Measurements from ENCODE around the gene RELB.

The RELB gene

DNA sequence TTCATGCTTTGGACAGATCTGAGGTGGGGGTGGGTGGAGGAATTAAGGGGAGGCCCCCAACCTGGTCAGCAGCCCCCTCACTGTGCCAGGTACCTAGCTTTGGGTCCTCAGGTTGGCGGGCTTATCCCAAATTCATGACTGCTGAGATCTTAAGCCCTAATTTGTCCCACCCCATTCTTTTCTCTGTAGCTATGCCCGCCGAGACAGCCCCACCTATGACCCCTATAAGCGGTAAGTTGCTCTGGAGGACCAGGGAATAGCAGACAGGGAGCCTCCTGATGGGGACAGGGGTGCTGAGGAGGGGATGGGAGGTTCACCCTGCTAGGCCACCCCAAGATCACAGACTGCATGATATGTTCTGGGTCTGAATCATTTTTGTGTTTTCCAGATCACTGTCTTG lies 60.7 kb downstream of the RELB start:
- no peak for DNase-seq

DNA sequence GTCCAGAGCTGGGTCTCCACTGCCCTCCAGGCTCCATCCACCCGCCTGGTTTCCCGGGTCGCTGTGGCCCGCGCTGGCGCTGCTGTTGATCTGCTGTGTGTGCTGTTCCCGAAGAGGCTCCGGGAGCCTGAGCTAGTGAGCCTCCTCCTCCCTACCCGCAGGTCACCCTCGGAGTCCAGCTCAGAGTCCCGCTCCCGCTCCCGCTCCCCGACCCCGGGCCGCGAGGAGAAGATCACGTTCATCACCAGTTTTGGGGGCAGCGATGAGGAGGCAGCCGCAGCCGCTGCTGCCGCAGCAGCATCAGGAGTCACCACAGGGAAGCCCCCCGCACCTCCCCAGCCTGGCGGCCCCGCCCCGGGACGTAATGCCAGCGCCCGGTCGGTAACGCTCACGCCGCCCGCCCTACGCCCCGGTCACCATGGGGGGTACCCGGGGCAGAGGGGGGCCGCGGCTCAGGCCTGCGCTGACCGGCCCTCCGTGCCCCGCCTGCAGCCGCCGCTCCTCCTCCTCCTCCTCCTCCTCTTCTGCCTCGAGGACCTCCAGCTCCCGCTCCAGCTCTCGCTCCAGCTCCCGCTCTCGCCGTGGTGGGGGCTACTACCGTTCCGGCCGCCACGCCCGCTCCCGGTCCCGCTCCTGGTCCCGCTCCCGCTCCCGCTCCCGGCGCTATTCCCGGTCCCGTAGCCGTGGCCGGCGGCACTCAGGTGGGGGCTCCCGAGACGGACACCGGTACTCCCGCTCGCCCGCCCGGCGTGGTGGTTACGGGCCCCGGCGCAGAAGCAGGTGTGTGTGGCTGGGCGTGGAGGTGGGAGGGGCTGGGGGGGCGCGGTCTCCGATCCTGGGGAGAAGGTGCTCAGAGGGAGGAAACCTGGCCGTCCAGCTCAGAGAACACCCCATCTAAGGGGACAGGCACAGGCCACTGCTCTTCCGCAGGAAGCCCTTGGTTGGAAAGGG lies 62.9 kb downstream of the RELB start:
- DNase-seq: no peak

DNA sequence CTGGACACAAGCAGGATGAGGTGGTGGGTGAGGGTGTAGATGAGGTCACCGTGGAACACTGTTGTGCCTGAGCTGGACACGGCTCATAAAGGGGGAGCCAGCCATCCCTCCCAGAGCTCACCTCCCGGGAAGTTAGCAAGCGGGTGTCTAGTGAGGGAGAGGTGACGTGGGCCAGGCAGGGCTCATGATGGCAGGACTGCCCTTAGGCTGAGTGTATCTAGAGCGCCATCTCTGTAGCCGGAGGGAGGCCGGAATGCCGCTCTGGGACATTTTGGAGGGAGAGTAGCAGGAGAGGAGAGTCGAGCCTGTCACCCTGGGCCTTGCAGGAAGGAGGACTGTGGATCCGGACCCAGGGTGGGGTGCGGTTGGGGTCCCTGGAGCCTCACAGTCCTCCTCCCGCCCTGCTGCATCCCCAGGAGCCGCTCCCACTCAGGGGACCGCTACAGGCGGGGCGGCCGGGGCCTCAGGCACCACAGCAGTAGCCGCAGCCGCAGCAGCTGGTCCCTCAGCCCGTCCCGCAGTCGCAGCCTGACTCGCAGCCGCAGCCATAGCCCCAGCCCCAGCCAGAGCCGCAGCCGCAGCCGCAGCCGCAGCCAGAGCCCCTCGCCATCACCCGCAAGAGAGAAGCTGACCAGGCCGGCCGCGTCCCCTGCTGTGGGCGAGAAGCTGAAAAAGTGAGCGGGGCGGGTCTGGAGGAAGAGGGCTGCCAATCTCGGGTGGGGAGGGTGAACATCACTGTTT lies 65.8 kb downstream of the RELB start:
- no peak for DNase-seq

DNA sequence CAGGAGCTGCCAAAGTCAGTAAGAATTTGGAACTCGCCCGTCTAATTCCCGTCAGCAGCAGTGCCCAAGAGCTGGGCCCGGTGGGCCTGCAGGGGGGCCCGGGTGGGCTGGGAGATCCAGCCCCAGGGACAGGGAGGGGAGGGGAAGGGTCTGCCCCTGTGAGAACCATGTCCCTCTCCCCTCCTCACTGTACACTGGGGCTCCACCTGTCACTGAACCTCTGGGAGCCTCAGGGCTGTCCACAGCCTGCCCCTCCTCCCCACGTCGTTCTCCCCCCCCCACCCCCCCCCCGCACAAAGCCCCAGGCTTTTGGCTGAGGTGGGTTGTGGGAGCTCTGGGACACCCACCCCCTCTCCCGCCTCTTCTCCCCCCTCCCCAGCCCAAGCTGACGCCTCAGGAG lies 66.8 kb downstream of the RELB start:
- DNase-seq: no peak

DNA sequence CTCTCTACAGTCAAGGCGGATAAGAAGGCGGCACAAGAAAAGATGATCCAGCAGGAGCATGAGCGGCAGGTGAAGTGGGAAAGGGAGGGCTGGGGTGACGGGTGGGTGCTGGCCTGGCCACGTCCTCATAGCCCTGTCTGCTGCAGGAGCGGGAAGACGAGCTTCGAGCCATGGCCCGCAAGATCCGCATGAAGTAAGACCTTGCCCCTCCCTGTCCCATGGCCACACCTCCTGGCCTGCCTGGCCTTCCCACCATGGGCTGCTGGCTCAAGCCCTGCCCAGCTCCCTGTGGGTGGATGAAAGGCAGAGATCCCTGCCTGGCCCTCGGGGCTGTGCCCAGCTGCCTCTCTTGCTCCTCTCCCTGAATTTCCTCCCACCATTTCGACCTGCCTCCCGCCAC lies 67.8 kb downstream of the RELB start:
- peak; percentile 31 for DNase-seq

DNA sequence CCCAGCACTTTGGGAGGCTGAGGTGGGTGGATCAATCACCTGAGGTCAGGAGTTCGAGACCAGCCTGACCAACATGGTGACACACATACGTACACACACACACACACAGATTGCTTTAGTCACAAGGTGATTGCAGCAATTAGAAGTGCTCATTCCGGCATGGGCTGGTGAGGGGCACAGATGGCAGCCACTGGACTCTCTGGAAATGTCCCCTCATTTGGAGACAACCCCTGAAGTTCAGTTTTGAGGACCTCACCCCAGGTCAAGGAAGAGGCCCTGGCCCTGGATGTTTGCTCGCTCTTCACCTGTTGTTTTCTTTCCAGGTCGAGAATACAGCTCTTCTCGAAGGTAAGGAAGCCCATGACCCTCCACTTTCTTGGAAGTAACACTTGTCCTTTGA lies 69.0 kb downstream of the RELB start:
- DNase-seq: no peak

DNA sequence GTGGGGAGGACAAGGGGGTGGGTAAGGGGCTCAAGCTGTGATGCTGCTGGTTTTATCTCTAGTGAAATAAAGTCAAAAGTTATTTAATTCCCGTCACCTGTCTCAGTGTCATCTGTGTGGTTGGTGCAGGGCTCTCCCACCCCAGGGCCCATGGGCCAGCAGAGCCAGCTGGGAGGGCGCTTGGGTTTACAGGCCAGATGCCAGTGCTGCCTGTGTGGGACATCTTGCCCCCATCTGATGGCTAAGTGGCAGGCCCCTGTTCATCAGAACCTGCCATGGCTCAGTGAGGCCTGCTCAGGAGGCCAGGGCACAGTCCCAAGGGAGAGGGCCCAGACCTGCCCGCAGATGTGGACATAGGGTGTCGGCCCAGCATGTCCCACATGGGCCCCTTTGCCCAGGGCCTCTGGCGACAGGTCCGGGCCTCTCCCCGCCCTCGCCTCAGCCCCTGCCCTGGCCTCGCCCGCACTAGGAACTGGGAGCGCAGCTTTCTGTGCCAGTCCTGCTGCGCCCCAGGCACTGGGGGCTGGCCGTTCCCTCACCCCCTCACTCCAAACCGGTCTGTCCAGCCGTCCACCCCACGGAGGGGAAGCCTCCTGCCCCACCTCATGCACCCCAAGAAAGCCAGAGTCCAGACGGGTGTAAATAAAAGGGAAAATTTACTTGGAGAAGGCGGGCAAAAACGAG lies 69.7 kb downstream of the RELB start:
- DNase-seq: no peak

DNA sequence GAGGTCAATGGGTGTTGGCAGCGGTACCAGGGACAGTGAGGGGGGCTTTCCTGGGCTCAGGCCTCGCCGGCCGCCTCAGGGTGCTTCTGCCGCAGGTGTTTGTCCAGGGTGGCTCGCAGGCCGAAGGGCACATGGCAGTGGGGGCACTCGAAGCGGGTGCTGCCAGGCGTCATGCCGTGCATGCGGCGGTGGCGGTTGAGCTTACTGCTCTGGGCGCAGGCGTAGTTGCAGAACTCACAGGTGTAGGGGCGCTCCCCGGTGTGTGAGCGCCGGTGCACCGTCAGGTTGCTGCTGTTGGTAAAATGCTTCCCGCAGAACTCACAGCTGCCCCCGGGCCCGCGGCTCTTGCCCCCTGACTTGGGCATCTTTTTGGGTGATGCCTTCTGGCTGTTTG lies 70.3 kb downstream of the RELB start:
- no peak for DNase-seq

DNA sequence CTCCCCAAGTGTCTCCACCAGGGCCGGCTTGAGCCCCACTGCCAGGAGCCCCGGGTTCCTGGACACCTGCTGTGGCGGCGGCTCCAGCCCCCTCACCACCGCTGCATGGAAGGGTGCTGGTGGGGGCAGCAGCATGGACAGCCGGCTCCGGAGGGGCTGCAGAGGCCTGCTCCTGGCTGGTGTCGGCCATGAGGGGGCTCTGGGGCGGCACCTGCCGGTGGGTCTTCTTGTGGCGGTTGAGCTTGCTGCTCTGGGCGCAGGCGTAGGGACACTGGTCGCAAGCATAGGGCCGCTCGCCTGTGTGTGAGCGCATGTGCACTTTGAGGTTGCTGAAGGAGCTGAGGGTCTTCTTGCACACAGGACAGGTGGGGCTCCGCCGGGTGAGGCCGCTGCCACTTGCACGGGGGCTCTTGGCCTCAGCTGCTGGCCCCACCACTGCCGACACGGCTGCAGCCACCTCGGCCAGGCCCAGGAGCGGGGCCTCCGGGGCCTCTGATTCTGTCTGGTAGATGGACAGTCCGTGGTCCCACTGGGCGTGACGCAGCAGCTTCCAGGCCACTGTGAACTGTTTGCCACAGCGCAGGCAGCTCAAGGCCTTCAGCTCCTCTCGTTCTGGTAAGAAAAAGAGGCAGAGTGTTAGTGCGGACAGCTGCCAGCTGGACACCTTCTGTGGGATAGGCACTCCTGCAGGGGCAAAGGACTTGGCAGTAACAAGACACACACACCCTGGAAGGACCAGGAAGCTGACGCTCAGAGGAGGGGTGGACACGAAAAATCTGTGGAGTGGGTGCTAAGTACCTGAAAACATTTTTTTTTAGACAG lies 70.9 kb downstream of the RELB start:
- no peak for DNase-seq

DNA sequence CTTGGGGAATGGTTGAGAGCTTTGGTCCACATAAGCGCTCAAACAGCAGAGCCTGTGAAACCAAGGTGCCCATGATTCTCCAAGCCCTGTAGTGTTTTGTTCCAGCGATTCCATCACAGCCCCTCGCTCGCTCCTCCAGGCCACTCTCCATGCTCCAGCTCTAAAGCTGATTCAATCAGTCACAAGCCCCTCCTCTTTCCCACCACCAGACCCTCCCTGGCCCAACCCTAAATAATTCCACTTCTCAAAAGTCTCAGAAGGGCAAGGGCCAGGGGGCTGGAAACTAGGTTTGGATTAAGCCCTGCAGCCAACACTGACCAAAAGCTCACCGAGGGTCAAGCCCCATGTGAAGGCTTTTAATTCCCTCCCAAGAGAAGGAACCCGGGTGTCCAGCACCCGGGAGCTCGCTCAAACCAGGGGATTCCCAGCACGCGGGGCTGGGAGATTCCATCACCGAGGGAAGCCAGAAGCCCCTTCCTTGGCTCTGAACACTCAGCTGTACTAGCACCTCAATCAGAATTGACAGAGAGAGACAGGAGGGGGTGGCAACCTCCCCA lies 73.6 kb downstream of the RELB start:
- DNase-seq: no peak

DNA sequence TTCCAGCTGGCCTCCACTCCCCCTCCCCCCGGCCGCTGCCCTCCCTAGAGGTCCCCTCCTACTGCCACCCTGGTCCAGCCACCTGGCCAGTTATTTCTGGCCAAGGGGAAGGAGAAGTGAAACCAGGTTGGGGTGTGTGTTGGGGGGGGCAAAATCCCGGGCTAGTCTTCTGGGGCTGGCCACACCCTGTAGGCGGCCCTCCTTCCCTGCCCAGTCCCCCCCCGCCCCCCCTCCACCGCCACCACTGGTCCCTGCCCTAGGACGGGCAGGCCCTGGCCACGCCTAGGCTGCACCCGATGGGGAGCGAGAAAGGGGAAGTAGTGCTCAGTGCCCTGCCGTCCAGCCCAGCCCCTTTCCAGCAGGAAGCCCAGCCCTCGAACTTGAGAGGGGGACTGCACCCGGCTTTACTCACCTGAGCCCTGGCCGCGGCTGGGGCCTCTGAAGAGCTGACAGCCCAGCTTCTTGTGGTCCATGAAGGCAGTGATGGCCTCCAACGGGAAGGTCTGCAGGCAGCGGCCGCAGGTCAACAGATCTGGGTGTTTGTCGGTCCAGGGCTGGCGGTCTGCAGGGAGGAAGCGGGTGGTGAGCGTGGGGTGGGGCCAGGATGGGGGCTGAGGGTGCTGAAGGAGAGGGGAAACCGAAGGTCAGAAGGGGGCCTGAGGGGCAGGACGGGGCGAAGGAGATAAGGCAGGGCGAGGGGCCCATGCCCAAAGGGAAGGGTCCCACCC lies 74.2 kb downstream of the RELB start:
- DNase-seq: peak; percentile 98

DNA sequence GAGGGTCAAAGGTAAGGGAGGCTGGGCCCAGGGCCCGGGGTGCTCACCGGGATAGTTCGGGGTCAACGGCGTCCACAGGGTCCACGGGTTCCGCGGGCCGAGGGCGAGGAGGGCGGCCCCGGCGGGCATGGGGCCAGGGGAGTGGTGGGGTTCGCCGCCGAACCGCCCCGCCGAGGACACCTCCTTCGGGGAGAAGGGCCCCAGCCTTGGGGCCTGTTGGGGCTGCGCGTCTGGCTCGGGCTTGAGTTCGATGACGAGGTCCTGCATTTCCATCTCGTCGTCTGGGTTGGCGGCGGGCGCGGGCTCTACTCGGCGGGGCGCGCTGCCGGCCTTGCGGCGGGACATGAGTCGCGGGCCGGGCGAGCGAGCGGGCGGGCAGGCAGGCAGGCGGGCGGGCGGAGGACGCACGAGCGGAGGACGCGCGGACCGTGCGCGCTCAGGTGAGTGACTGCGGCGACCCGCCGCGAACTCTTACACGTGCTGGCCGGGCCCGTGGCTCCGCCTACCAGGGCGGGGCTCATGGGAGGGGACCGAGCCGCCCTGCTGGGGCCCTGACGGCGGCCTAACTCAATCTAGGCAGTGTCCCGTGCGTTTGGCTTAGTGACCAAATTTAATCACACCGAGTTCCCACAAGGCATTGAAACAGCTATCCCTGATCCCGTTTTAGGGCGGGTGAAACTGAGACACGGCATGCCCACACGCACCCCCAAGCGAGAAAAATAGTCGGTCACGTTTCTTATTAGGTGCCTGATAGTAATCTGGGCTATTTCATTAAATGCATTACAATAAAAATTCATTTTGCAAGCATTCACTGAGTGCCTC lies 75.0 kb downstream of the RELB start, which contains the start of gene ZNF296:
ZNF296 (minus strand) TSS at position 450 of the 822 bp plus-strand sequence; CDS start at position 345, 105 bp downstream.
- DNase-seq: peak; percentile 91

DNA sequence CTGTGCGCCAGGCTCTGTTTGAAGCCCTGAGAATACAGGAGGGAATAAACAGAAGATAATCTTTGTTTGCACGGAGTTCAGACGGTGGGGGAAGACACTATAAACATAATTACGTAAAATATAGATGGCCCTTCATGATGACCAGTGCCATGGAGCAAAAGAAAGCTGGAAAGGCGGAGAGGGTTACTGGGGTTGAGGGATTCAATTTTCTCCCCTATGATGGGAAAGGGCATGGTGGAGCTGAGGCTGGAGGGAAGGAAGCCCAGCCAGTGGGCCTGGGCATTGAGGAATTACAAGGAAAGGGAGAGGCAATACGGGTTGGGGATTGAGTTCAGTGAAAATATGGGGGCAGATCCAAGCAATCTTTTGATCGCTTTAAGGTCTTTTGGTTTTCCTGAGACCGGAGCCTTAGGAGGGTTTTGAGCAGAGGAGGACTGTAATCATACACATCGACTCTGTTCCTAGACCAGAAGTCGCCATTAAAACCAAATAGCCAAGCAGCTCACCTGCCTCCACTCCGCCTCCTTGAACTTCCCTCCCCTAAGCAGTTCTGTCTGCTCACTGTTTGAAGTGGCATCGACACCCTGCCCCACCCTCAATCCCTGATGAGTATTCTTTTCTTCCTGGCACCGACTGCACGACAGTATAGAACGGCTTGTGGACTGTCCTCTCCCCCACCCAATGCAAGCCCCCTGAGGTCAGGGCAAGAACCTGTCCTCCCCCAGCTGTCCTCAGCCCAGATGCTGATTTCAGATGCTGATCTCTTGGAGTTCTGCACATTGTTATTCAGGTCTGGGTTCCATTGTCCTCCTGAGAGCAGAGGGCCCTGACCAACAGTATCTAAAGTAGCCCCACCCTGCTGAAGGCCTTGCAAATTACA lies 75.8 kb downstream of the RELB start:
- DNase-seq: no peak

DNA sequence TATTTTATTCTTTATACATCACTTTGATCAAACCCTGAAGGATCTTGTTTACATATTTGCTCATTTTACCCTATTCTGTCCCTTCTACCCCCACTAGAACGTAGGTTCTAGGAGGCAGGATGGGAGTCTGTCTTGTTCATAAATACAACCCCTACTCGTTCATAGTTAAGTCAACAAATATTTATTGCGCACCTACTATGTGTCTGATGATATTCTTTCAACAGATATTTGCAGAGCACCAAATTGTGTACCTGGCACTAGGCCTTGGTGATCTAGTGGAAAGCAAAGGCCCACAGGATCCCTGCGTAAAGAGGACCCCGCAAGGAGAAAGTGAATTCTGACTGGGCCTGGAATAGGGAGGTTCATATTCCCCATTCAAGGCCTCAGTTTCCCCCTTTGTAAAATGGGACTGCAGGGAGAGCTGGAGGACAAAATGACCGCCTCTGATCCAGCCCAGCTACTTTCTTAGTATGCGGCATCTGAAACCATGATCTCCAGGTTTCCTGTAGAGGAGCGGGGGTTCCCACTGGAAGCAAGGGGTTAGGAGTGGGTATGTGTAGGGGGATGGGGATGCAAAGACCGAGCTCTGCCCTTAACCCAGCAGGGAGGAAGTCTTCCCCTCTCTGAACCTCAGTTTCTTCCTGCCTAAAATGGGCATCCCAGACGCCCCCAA lies 77.3 kb downstream of the RELB start:
- DNase-seq: no peak

DNA sequence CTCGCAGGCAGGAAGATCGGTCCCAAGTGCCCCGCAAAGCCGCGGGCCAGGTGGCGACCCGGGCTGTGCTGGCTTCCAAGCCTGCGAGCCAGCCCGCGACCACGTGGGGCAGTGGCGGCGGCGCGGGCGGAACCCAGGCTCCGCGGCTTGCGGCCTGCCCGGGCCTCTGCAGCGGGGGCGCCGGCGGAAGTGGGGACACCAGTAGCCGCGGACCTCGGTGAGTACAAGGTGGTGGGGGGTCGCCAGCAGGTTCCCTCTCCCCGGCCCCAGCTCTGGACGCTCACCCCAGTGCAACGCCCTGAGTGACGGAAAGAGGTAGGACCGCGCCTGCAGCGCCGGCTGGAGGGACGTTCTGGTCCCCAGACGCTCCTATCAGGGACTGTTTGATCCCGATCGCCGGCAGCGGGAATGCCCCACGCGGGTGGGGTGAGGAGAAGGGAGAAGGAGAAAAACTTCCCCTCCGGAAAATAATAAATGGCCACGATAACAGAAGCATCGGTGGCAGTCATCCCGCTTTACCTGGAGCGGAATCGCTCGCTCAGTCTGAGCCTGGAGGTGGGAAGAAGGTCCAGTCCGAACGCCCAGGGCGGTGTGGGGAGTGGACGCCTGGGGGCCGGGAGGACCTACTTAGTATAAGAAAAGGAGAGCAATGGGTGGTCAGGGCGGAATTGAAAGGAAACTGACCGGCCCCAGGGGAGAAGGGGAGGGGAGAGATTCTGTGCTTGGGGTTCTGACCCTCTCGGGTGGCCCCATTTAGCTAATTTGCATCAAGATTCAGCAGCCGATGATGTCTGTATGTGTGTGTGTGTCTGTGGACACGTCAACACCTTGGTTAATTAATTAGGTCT lies 78.0 kb downstream of the RELB start, which contains the start of gene GEMIN7:
GEMIN7 (plus strand) TSS at position 198 of the 848 bp plus-strand sequence. CDS start 10,855 bp downstream, outside the sequence.
- peak; percentile 91 for DNase-seq

DNA sequence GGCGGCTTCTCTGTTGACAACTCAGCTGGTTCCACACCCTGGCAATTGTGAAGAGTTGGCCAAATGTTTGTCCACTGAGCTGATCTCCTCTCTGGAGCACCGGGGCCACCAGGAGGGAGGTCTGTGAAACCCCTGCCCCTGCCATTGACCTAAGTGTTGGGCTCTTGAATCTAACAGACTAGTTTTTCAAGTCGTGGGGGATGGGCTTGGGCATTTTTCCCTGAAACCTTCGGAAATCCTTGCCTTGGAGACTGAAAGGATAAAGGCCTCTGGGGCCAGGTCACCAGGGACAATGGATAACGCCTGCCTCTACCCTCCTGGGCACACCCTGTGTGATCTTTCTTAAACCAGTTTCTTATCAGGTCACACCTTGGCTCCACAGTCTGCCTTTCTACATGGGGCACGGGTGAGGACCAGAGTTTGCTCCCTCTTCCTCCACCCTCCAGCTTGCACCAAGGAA lies 78.7 kb downstream of the RELB start:
- DNase-seq: peak; percentile 75

DNA sequence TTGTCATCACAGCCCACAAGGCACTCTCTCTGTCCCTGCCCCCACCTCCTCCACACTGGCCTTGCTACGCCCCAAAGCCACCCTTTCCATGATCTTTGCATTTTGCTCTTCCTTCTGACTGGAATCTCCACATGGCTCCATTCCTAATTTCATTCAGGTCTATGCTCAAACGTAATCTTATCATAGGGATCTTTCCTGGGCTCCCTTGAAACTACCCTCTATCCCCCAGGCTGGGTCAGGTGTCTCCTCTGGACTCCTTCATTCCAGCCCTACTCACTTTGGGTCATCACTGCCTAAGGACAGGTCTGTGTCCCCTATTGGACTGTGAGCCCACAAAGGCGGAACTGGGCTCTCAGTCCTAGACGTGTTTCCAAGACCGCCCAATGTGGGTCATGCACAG lies 80.9 kb downstream of the RELB start:
- no peak for DNase-seq

DNA sequence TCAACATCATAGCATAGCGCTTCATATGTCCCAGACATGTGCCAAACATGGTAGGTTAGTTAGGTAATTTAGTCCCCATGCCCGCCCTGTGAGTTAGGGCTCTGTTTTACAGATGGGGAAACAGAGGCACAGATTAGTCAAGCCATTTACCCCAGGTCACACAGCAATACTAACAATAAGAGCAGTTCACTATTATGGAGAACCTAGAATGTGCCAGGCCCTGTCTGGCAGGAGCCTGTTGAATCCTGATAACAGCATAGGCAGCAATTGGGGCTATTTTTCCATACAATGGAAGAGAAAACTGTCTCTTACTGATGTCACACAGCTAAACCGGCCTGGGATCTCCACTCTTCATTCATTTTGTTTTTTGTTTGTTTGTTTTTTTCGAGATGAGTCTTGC lies 85.2 kb downstream of the RELB start:
- peak; percentile 45 for DNase-seq
